GM18505 (cell line): Measurements from ENCODE around the gene UBE2F.
"Not testable (repeated sequence)": the region's sequence is repeated elsewhere in the genome, so short reads cannot be mapped to it uniquely, and the experiment has no call there.

Experiments
- ATAC-seq: cut with Tn5 transposase; IDR thresholded peaks from one replicate; pipeline ENCODE4 v1.9.1; 2021; ENCODE audit not compliant: unreplicated experiment
- POLR2A ChIP-seq: IDR thresholded peaks from 4 replicates; pipeline ENCODE4 v1.6.1; 2011; ENCODE audit warnings: borderline replicate concordance; ENCODE audit not compliant: insufficient read depth, insufficient read length; ENCODE audit errors: extremely low read depth

The UBE2F gene

DNA sequence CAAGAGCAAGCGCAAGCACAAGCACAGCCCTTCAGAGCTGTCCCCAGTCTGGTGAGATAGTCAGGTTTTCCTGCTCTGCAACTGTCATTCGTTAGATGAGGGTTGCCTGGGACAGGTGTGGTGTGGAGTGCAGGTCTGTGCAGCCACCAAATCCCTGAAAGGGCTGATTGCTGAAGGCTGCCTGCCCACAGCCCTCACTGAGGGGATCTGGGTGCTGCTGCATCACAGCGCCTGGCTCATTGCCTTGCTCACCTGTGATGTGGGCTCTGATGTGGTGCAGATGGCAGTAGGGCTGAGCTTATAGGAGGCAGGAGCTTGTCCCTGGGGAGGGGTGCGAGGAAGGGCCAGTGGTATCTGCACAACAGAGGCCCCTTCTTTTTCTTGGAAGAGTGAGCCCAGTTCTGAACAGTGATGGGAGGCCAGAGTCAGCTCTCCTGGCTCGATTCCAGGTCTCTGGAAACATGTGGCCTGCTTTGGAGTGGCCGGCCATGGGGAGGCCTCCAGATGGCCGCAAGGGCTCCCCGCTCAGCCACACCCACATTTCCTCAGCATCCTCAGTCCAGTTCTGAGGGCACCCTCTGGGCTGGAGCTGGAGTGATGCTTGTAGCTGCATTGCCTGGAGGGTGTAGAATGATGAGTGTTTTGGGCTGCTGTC lies 11.4 kb downstream of the UBE2F start:
- ATAC-seq: no peak
- TF ChIP-seq POLR2A: no peak

DNA sequence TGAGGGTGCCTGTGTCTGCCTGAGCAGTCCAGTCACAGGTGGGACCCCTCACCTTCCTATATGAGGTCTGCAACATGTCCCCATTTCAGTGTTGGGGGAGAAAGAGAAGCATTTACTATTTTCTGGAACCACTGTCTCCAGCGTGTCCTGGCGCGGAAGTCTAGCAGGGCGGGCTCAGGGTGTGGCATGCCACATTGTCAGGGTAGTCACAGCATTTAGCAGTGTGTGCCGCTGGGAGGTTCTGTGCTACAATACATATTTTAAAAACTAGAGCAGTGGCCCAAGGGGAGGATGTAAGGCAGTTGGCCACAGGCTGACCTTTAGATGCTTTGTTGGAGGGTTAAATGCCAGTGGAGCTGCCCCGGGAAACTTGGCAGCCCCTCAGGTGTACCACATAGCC lies 12.5 kb downstream of the UBE2F start:
- ATAC-seq: no peak
- no peak for TF ChIP-seq POLR2A

- no peak for TF ChIP-seq POLR2A
- ATAC-seq: no peak
Observed at GRCh38 chr2:237980087-237980486, 13.3 kb downstream of the UBE2F start.

GRCh38 chr2:237980751-237981150 lies 13.9 kb downstream of the UBE2F start:
- ATAC-seq: no peak
- TF ChIP-seq POLR2A: no peak

- ATAC-seq: not testable (repeated sequence)
Observed at GRCh38 chr2:237981621-237982020, 14.8 kb downstream of the UBE2F start.

- TF ChIP-seq POLR2A: no peak
- ATAC-seq: no peak
Observed at GRCh38 chr2:237982039-237982725, 15.4 kb downstream of the UBE2F start.

GRCh38 chr2:237983922-237984321 lies 17.1 kb downstream of the UBE2F start:
- no peak for TF ChIP-seq POLR2A
- no peak for ATAC-seq

GRCh38 chr2:237987268-237987667 lies 20.5 kb downstream of the UBE2F start:
- ATAC-seq: no peak
- no peak for TF ChIP-seq POLR2A

DNA sequence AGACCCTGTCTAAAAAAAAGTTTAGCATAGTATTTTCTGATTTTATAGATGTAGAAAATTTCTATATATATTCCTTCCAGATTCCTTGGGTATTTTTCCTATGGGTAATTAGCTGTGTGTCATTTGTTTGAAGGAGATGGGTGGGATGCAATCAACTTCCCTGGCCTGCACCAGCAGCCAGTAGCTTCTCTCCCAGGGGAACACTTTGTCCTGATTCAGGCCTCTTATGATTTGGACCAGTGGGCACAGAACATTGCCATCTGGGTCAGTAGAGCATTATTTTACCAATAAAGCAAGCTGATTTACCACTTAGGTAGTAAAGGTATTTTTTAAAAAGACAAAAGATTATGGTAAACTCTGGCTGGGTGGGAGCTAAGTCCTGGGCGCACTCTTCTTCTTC lies 26.9 kb downstream of the UBE2F start:
- no peak for ATAC-seq
- TF ChIP-seq POLR2A: no peak

DNA sequence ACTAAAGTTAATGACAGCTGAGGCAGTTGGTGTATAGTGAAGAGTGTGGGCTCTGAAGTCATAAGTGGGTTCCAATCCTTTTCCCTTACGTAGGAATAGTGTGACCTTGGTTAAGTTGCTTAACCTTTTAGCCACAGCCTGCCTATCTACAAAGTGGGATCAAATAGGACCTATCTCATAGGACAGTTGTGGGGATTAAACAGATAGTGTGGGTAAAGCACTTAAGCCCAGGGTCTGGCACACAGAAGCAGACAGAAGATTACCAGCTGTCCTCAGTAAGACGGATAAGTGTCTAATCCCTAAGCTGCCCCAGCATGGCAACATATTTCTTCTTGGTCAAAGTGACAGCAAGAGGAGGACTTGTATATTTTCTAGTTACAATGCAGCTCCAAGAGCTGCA lies 28.2 kb downstream of the UBE2F start:
- no peak for TF ChIP-seq POLR2A
- ATAC-seq: no peak

DNA sequence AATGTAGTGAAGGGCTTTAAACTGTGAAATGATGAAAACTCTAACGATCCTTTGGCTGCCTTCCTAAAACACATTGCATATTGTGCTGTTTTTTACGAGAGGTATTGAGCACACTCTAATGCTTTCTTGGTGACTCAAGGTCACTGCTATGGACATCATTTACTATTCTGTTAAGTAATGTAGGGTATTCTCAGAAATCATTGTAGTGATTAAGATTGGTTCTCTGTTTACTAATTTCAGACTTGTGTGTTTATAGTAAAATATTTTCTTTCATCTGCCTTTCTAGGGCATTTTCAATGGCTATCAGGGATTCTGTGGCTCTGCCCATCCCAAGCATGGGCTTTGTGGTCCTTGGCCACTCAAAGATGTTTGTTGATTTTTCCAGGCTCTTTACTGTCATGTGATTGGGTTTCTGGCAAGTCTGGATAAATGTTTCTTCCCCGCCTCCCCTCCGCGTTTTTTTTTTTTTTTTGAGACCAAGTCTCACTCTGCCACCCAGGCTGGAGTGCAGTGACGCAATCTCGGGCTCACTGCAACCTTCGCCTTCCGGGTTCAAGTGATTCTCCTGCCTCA lies 29.3 kb downstream of the UBE2F start:
- ATAC-seq: no peak
- TF ChIP-seq POLR2A: no peak

DNA sequence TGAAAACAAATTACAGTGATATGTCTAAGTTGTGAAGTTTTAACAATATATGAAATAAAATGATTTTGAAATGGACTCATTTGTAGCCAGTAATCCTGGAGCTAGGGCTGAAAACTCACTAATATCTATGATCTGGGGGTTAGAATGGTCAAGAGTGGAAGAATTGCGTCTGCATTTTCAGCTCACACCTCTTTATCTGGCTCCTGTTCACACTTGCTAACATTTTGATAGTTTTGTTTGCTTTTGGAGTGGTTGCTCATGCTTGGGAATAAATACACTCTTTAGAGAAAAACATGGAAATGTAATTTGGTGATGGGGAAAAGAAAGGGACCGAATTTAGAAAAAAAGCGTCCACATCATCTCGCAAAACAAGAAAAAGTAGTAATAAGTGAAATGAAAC lies 30.7 kb downstream of the UBE2F start:
- no peak for TF ChIP-seq POLR2A
- no peak for ATAC-seq

DNA sequence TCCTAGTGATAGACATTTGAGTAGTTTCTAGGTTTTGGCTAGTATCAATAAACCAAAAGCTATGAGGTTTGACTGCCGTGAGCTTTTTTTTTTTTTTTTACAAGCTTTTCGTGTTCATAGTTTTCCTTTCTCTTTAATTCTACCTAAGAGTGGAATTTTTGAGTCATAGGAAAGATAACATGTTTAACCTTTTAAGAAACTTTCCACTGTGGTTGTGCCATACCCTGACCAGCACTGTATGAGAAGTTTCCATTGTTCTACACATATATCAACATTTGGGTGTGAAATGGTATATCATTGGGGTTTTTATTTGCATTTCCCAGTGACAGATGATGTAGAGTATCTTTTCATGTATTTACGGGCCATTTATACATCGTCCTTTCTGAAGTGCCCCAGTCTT lies 31.7 kb downstream of the UBE2F start:
- TF ChIP-seq POLR2A: no peak

More for the DNA sequence above, 31.7 kb downstream of the UBE2F start:
- peak; percentile 76 for ATAC-seq
